ENCODE results near the gene NTM.

DNA sequence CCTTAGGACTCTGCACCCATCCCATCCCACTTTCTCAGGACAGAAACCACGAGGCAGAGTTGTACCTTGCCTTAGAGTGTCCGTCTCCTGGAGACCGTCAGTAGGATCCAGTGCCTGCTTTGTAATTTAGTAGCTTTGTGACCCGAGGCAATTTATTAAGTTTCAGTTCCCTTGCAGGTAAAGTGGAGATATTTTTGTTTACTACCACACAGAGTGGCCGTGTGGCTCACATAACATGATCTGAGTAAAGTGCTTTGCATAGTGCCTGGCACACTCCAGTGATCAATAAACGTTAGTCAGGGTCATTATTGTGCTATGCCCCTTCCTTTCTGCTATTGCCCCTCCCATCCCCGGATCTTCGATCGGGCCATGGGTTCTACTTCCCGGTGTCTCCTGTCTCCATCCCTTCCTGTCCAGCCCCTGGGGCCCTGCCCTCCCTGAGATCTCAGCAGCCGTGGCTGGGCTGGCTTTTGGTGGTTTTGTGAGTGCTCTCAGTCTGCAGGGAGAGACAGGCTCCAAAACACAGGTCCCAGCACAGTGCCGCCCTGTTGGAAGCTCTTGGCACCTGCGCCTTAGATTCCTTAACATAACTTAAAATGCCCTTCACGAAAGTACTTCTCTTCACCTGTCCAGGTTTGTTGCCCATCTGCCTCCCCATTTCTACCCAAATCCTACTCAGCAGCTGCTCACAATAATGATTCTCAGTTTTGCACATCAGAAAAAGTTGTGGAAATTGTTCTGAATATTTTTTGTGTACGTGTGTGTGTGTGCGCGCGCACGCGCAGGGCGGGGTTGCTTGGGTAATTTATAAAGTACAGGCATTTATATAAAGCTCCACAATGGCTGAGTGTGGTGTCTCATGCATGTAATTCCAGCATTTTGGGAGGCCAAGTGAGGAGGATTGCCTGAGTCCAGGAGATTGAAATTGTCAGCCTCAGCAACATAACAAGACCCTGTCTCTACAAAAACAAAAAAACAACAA is 753.7 kb downstream of the NTM start:
- TF ChIP-seq CTCF (IDR thresholded peaks at IDR 0.05; ENCODE audit: poor library complexity, severe bottlenecking) (no peak), REST (IDR thresholded peaks at IDR 0.05; ENCODE audit: borderline replicate concordance) (no peak), MXI1 (conservative IDR thresholded peaks at IDR 0.05; ENCODE audit: poor library complexity, severe bottlenecking) (no peak), EZH2 (IDR thresholded peaks at IDR 0.05; ENCODE audit: borderline replicate concordance, insufficient read depth, low read length, poor library complexity, severe bottlenecking) (no peak), POLR2AphosphoS5 (IDR thresholded peaks at IDR 0.05) (no peak), SMC3 (conservative IDR thresholded peaks at IDR 0.05; ENCODE audit: poor library complexity) (no peak)

Measured in neural cell (in vitro differentiated cells).